Effector memory CD4-positive, alpha-beta T cell (primary cell): ENCODE data around the gene TRDN.
"Not testable (repeated sequence)": the region's sequence is repeated elsewhere in the genome, so short reads cannot be mapped to it uniquely, and the experiment has no call there.

ENCODE experiments used
- DNase-seq, 3 donors: peaks; one replicate each; pipeline ENCODE4 v3.0.0-alpha.2; 2020
- H3K27ac ChIP-seq: 2 replicates; pipeline ENCODE4 v1.7.0; 2013; ENCODE audit warnings: mild to moderate bottlenecking, low read length, moderate library complexity; ENCODE audit not compliant: insufficient read depth, poor library complexity, severe bottlenecking
- H3K27me3 ChIP-seq: replicated peaks from 2 replicates; pipeline ENCODE4 v1.7.0; 2013; ENCODE audit warnings: mild to moderate bottlenecking, low read length; ENCODE audit not compliant: insufficient read depth, control insufficient read depth, poor library complexity, severe bottlenecking
- H3K36me3 ChIP-seq: 2 replicates; pipeline ENCODE4 v1.7.0; 2013; ENCODE audit warnings: mild to moderate bottlenecking, low read length, moderate library complexity; ENCODE audit not compliant: control insufficient read depth, insufficient read depth
- H3K4me1 ChIP-seq: 2 replicates; pipeline ENCODE4 v1.7.0; 2013; ENCODE audit warnings: low read length, mild to moderate bottlenecking; ENCODE audit not compliant: control insufficient read depth, insufficient read depth, poor library complexity, severe bottlenecking
- H3K4me3 ChIP-seq: 2 replicates; pipeline ENCODE4 v1.7.0; 2013; ENCODE audit warnings: low read length, low read depth, mild to moderate bottlenecking; ENCODE audit not compliant: insufficient read depth, poor library complexity, severe bottlenecking
- H3K9me3 ChIP-seq: 2 replicates; pipeline ENCODE4 v1.7.0; 2013; ENCODE audit warnings: mild to moderate bottlenecking, low read length, moderate library complexity; ENCODE audit not compliant: control insufficient read depth

TRDN gene

GRCh38 chr6:123343836-123344235 is 292.9 kb downstream of the TRDN start:
- Histone ChIP-seq H3K36me3 (no peaks in the 10 kb centered on the region), H3K27me3 (no peaks in the 10 kb centered on the region), H3K9me3 (no peaks in the 10 kb centered on the region), H3K4me1 (no peaks in the 10 kb centered on the region), H3K27ac (no peak overlapping the region), H3K4me3 (no peak overlapping the region)
- DNase-seq = no peak

DNA sequence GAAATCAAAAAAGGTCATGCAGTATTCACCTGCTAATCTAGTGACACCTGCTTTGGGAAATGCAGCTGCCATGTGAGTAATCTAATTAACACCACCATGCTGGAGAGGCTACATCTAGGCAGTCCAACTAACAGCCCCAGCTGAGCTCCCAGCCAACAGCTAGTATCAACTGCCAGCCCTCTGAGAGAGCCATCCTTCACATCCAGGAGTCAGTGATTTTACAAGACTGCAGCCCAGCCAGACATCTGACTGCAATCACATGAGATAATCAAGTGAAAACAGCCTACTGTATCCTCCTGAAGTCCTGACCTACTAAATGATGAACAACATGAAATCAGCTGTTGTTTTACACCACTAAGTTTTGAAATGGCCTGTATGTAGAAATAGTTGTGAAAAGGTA is 298.4 kb downstream of the TRDN start:
- H3K9me3 ChIP-seq = no peaks in the 10 kb centered on the region
- H3K36me3 ChIP-seq = no peaks in the 10 kb centered on the region
- no peak overlapping the region for H3K27ac ChIP-seq
- H3K4me1 ChIP-seq = no peaks in the 10 kb centered on the region
- no peaks in the 10 kb centered on the region for H3K27me3 ChIP-seq
- DNase-seq = no peak
- no peak overlapping the region for H3K4me3 ChIP-seq

- no peaks in the 10 kb centered on the region for H3K4me1 ChIP-seq
- no peaks in the 10 kb centered on the region for H3K36me3 ChIP-seq
- no peaks in the 10 kb centered on the region for H3K9me3 ChIP-seq
- no peak overlapping the region for H3K27ac ChIP-seq
- no peaks in the 10 kb centered on the region for H3K27me3 ChIP-seq
- no peak overlapping the region for H3K4me3 ChIP-seq
- DNase-seq = no peak
Measured at GRCh38 chr6:123333000-123333756, 303.6 kb downstream of the TRDN start.

DNA sequence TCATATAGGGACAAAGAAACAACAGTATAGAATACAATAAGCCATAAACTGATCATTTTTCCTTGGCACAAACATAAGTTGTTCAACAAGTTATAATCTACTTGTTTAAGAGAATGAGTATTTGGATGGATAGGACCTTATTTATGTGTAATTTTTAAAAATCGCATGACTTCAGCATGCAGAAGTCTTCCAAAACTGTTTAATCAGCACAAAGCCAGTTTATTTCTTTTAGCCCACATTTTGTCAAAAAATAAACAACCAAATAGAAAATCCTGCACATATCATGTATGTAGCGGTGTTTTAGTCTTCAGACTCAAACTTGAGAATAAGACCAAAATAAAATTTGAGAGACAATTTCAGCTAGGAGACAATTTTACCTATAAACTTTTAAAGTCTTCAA is 304.7 kb downstream of the TRDN start:
- Histone ChIP-seq H3K9me3 (no peaks in the 10 kb centered on the region), H3K36me3 (no peaks in the 10 kb centered on the region), H3K27ac (no peak overlapping the region), H3K27me3 (no peaks in the 10 kb centered on the region), H3K4me1 (no peaks in the 10 kb centered on the region), H3K4me3 (no peak overlapping the region)
- no peak for DNase-seq

- no peaks in the 10 kb centered on the region for H3K9me3 ChIP-seq
- H3K36me3 ChIP-seq = no peaks in the 10 kb centered on the region
- no peak overlapping the region for H3K27ac ChIP-seq
- no peaks in the 10 kb centered on the region for H3K4me1 ChIP-seq
- DNase-seq = no peak
- no peak overlapping the region for H3K4me3 ChIP-seq
- H3K27me3 ChIP-seq = no peaks in the 10 kb centered on the region
Measured at GRCh38 chr6:123329337-123329736, 307.4 kb downstream of the TRDN start.

- H3K27me3 ChIP-seq = no peaks in the 10 kb centered on the region
- DNase-seq = no peak
- H3K27ac ChIP-seq = no peak overlapping the region
- no peaks in the 10 kb centered on the region for H3K36me3 ChIP-seq
- no peaks in the 10 kb centered on the region for H3K4me1 ChIP-seq
- no peak overlapping the region for H3K4me3 ChIP-seq
- H3K9me3 ChIP-seq = no peaks in the 10 kb centered on the region
Measured at GRCh38 chr6:123323452-123324329, 313.1 kb downstream of the TRDN start.

DNA sequence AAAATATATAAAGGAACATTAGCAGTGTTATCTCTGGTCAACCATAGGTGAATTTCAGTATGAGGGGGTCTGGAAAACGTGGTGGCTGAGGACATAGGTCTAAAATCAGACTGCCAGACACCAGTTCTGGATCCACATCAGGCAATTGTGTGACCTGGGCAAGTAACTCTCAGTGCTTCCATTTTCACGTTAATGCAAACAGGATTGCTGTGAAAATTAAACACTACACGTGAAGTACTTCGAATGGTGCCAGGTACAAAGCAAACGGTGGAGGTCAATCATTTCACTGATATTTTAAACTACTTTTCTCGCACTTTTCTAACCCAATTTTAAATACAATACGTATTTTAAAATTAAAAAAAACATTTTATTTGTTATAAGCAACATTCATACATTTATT is 315.7 kb downstream of the TRDN start:
- Histone ChIP-seq H3K27me3 (no peaks in the 10 kb centered on the region), H3K27ac (no peak overlapping the region), H3K4me1 (no peaks in the 10 kb centered on the region), H3K4me3 (no peak overlapping the region), H3K9me3 (no peaks in the 10 kb centered on the region), H3K36me3 (no peaks in the 10 kb centered on the region)
- DNase-seq = no peak

DNA sequence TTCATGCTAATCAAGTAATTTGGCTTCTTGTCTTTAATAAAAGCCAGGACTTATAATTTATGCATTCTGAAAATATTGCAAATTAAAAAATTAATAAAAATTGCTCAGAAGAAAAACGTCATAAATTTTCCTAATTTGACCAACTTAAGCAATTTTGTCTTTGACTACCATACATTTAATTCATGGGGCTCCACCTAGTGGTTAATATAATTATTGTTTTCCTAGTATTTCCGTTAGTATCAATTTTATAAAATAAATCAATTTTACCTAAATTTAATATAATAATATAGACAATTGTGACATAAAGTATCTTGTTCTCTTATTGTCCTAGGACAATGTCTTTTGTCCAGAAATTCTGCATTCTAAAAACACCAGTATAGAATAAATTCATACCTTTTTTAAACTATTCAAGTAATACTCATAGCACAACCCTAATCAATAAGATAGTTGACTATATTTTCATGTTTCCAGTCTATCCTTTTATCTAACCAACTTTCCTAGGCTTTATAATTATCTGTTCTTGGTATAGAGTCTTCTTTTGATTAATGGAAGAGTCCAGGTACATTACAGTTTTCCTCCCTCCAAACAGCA is 319.9 kb downstream of the TRDN start:
- no peak for DNase-seq
- Histone ChIP-seq H3K27ac (no peak overlapping the region), H3K36me3 (no peaks in the 10 kb centered on the region), H3K4me3 (no peak overlapping the region), H3K4me1 (no peaks in the 10 kb centered on the region), H3K27me3 (no peaks in the 10 kb centered on the region), H3K9me3 (no peaks in the 10 kb centered on the region)

DNA sequence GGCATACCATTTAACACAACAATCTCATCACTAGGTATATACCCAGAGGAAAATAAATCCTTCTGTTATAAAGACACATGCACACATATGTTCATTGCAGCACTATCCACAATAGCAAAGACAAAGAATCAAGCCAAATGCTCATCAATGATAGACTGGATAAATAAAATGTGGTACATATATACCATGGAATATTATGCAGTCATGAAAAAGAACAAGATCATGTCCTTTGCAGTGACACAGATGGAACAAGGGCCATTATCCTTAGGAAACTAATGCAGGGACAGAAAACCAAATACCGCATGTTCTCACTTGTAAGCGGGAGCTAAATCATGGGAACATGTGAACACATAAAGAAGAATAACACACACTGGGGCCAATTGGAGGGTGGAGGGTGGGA is 322.3 kb downstream of the TRDN start:
- H3K27ac ChIP-seq, H3K9me3 ChIP-seq, H3K4me1 ChIP-seq, H3K36me3 ChIP-seq, H3K27me3 ChIP-seq, H3K4me3 ChIP-seq, DNase-seq: not testable (repeated sequence)

DNA sequence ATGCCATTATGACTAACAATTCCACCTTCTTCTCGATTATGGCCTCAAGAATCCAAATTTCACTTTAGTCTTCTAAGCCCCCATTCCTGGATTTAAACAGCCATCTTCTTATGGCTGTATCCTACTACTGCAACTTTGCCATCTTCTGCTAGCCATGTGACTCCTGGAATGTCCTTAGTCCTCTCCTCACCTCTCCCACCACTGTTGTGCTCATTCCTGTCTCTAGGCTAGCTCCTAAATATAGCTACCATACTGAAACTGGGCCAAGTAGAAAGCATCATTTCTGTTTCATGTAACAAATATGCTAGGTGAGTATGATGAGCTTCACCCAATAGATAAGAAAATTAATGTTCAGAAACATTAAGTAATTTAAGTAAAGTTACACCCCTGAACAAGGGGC is 327.6 kb downstream of the TRDN start:
- Histone ChIP-seq H3K4me1 (no peaks in the 10 kb centered on the region), H3K9me3 (no peaks in the 10 kb centered on the region), H3K36me3 (no peaks in the 10 kb centered on the region), H3K27ac (no peak overlapping the region), H3K4me3 (no peak overlapping the region), H3K27me3 (no peaks in the 10 kb centered on the region)
- no peak for DNase-seq
